A673 (cell line): ENCODE measurements around the gene MALT1. TPM values are rescaled to one million over a fixed set of nuclear protein-coding genes. Genes with fewer than 3 reads are reported as not detected.

ENCODE experiments used
- BruUV-seq: library from RNA; stranded (reverse); fragments of 400-500 nt; replicated peaks from 2 replicates; lab custom pipeline; 2021; lab: Mats Ljungman, UMichigan
- CTCF ChIA-PET: fragments of 300-600 bp; sonication (Branson Sonifier 250); formaldehyde crosslinking; loops from one replicate; lab custom pipeline; 2022; ENCODE audit warnings: antibody characterized with exemption; lab: Charles Lee
- POLR2A ChIA-PET: fragments of 300-600 bp; sonication (Branson Sonifier 250); formaldehyde crosslinking; loops from one replicate; lab custom pipeline; 2022; ENCODE audit warnings: antibody characterized with exemption; ENCODE audit not compliant: low non-redundant PET; lab: Charles Lee
- DNase-seq: peaks from one replicate; pipeline ENCODE4 v3.0.0-alpha.2; 2015; ENCODE audit warnings: low spot score
- H3K27ac ChIP-seq: fragments of 200-600 bp; sonication (generic); 2 replicates; pipeline ENCODE4 v1.5.1; 2016; ENCODE audit warnings: mixed run types, low read depth, mild to moderate bottlenecking, mixed read lengths, antibody characterized with exemption, low read length; ENCODE audit not compliant: poor library complexity, severe bottlenecking
- H3K27me3 ChIP-seq: fragments of 200-600 bp; sonication (generic); replicated peaks from 2 replicates; pipeline ENCODE4 v1.6.1; 2017; ENCODE audit warnings: mixed run types, low read depth, mild to moderate bottlenecking, mixed read lengths, antibody characterized with exemption, low read length; ENCODE audit not compliant: insufficient read depth, poor library complexity
- H3K36me3 ChIP-seq: fragments of 200-600 bp; sonication (generic); 2 replicates; pipeline ENCODE4 v1.6.1; 2016; ENCODE audit warnings: mixed run types, mild to moderate bottlenecking, mixed read lengths, antibody characterized with exemption, low read length; ENCODE audit not compliant: insufficient read depth, poor library complexity, severe bottlenecking
- H3K4me1 ChIP-seq: fragments of 200-600 bp; sonication (generic); 2 replicates; pipeline ENCODE4 v1.6.1; 2017; ENCODE audit warnings: mixed run types, mild to moderate bottlenecking, mixed read lengths, antibody characterized with exemption, low read length; ENCODE audit not compliant: insufficient read depth, poor library complexity, severe bottlenecking
- H3K4me3 ChIP-seq: fragments of 200-600 bp; sonication (generic); 2 replicates; pipeline ENCODE4 v1.5.1; 2016; ENCODE audit warnings: low read depth, mixed run types, mild to moderate bottlenecking, mixed read lengths, low read length; ENCODE audit not compliant: poor library complexity, severe bottlenecking
- H3K9me3 ChIP-seq: fragments of 200-600 bp; sonication (generic); 2 replicates; pipeline ENCODE4 v1.6.1; 2016; ENCODE audit warnings: mixed run types, low read depth, mild to moderate bottlenecking, mixed read lengths, antibody characterized with exemption, low read length; ENCODE audit not compliant: poor library complexity, severe bottlenecking
- EZH2 ChIP-seq: fragments of 200-600 bp; sonication (generic); IDR thresholded peaks from 2 replicates; pipeline ENCODE4 v1.6.1; 2017; ENCODE audit warnings: borderline replicate concordance, low read depth, mild to moderate bottlenecking, mixed read lengths, antibody characterized with exemption, low read length; ENCODE audit not compliant: poor library complexity, severe bottlenecking
- intact Hi-C: fragments of 100-400 bp; cut with micrococcal nuclease; formaldehyde crosslinking; loops from one replicate; pipeline ENCODE4 v1.10.0; 2022; ENCODE audit not compliant: unreplicated experiment
- total RNA-seq: library from RNA; stranded (reverse); gene quantifications from 2 replicates; pipeline ENCODE4 v1.2.3, GENCODE V29; 2021
- TF ChIP-seq, protein P1 (sequence below): fragments of 300-800, 200-600 bp; sonication (generic); conservative IDR thresholded peaks from 2 replicates; pipeline ENCODE4 v1.5.1; 2017; ENCODE audit warnings: low read depth, mild to moderate bottlenecking, antibody characterized with exemption, low read length, moderate library complexity, mixed read lengths

MALT1 gene
- total RNA-seq, 1 experiment from 2014 or later: 23.0 TPM

DNA sequence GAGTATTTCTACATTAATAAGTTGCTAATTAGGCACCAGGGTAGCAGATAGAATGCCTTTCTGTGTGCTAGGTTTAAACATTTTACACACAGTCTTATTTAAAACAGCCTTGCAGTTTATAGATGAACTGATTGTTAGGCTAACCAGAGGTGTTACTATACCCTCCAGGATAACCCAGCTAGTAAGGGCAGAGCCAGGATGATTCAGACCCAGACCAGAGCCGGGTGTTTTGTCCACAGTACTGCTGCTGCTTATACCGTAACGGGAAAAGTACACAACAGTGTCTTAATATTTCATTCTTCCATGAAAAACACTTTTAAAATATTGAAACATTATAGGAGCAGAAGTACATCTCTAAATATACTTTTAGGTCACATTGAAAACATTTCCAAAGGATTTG lies 82.7 kb downstream of the MALT1 start:
- no peak for TF ChIP-seq EZH2
- TF ChIP-seq, protein P1, sequence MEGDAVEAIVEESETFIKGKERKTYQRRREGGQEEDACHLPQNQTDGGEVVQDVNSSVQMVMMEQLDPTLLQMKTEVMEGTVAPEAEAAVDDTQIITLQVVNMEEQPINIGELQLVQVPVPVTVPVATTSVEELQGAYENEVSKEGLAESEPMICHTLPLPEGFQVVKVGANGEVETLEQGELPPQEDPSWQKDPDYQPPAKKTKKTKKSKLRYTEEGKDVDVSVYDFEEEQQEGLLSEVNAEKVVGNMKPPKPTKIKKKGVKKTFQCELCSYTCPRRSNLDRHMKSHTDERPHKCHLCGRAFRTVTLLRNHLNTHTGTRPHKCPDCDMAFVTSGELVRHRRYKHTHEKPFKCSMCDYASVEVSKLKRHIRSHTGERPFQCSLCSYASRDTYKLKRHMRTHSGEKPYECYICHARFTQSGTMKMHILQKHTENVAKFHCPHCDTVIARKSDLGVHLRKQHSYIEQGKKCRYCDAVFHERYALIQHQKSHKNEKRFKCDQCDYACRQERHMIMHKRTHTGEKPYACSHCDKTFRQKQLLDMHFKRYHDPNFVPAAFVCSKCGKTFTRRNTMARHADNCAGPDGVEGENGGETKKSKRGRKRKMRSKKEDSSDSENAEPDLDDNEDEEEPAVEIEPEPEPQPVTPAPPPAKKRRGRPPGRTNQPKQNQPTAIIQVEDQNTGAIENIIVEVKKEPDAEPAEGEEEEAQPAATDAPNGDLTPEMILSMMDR: no peak
- Histone ChIP-seq H3K4me3 (no peak overlapping the region), H3K27ac (no peak overlapping the region), H3K9me3 (peaks cover 1% of the 10 kb centered on the region), H3K36me3 (peaks cover 17% of the 10 kb centered on the region), H3K4me1 (no peaks in the 10 kb centered on the region), H3K27me3 (no peaks in the 10 kb centered on the region)
- POLR2A ChIA-PET: no interaction called here
- intact Hi-C loops: no loop called here
- DNase-seq: no peak
- CTCF ChIA-PET: no interaction called here
- BruUV-seq: no TSS peak

DNA sequence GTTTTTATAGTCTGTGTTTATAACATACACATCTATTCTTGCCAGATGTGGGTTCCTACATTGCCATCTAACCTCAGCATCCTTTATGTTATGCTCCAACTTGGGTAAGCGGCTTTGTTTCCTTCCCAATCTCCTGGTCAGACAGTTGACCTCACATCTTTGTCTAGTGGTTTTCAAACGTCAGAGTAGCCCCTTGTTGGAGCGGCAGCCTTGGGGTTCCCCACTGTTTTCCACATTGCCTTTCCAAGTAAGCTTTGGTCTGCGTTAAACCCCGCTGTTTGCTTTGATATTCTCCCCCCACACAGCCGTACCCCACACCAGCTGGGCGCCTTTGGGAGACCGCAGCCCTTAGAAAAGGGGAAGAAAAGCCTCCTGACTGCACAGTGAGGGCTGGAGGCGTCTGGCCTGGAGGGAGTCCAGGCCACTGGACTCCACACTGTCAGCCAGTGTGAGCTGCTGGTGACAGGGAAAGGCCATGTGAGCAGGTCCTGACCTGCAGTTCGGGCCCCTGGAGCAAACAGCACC lies 83.3 kb downstream of the MALT1 start:
- DNase-seq: no peak
- Histone ChIP-seq H3K27me3 (no peaks in the 10 kb centered on the region), H3K36me3 (peaks cover 11% of the 10 kb centered on the region), H3K9me3 (no peaks in the 10 kb centered on the region), H3K4me3 (no peak overlapping the region), H3K4me1 (no peaks in the 10 kb centered on the region), H3K27ac (no peak overlapping the region)
- POLR2A ChIA-PET: no interaction called here
- BruUV-seq: no TSS peak
- CTCF ChIA-PET: interaction anchor here (1.1 kb wide), 1 partner anchor 10 kb away, joined by 4 read pairs; no protein-coding TSS in a partner anchor
- intact Hi-C loops: no loop called here
- TF ChIP-seq EZH2: no peak
- TF ChIP-seq, protein P1: no peak

DNA sequence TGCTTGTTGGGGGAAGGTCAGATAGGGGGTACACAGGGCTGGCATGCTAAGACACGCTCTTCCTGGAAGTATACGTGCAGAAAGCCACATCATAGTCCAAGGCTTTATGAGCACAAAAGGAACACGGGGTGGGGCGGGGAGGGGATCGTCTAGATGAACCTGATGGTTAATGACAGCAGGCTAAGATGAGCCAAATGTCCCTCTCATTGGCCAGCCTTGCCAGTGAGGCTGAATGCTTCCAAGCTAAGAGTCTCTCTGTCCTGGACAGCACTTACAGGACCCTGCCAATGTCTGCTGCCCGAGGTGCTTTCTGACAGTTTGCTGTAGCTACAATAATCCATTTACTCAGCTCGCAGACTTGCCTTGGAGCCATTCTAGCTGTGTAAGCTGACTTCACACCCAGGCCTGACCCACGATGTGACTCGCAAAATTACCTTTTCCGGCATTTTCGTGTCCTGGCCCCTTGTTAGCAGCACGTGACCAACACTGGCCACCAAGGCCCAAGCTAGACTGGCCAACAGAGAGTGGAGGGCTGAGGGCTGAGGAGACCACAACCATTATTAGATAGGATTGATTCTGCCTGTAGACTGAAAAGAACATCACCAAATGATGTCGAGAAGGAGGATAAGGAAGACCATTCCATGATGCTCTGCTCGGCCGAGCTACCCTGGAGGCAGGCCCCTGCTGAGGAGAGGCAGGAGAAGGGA lies 84.2 kb downstream of the MALT1 start:
- Histone ChIP-seq H3K27ac (no peak overlapping the region), H3K4me1 (no peaks in the 10 kb centered on the region), H3K36me3 (peaks cover 3% of the 10 kb centered on the region), H3K4me3 (no peak overlapping the region), H3K27me3 (no peaks in the 10 kb centered on the region), H3K9me3 (no peaks in the 10 kb centered on the region)
- CTCF ChIA-PET: interaction anchor here (1.1 kb wide), 1 partner anchor 9 kb away, joined by 4 read pairs; no protein-coding TSS in a partner anchor
- POLR2A ChIA-PET: no interaction called here
- intact Hi-C loops: no loop called here
- no TSS peak for BruUV-seq
- no peak for DNase-seq
- TF ChIP-seq, protein P1: no peak
- no peak for TF ChIP-seq EZH2
